GM23338 (cell line): Measurements from ENCODE around the gene PPIF. TPM values are rescaled to one million over a fixed set of nuclear protein-coding genes. Genes with fewer than 3 reads are reported as not detected.
A peak's percentile ranks its signal among the peaks of the same experiment; 100 is the strongest.

ENCODE experiments used
- ATAC-seq: fragments of 200-7000 bp; cut with Tn5 transposase; 3 replicates; pipeline ENCODE4 v1.9.1; 2020
- DNase-seq: peaks from one replicate; pipeline ENCODE4 v3.0.0-alpha.2; 2015; ENCODE audit warnings: low spot score
- H2AFZ ChIP-seq: fragments of 200-600 bp; sonication (generic); 2 replicates; pipeline ENCODE4 v1.8.0; 2016; ENCODE audit warnings: antibody characterized with exemption, mild to moderate bottlenecking, moderate library complexity
- H3F3A ChIP-seq: fragments of 200-600 bp; sonication (generic); replicated peaks from 2 replicates; pipeline ENCODE4 v1.8.0; 2017; ENCODE audit warnings: antibody characterized with exemption, mixed run types, low read depth
- H3K27ac ChIP-seq: fragments of 200-600 bp; sonication (generic); 2 replicates; pipeline ENCODE4 v1.6.1; 2016; ENCODE audit warnings: low read depth
- H3K27me3 ChIP-seq: fragments of 200-600 bp; sonication (generic); 2 replicates; pipeline ENCODE4 v1.8.0; 2016; ENCODE audit warnings: mild to moderate bottlenecking, mixed run types, moderate library complexity; ENCODE audit not compliant: insufficient read depth
- H3K36me3 ChIP-seq: fragments of 200-600 bp; sonication (generic); 2 replicates; pipeline ENCODE4 v1.8.0; 2016; ENCODE audit warnings: mild to moderate bottlenecking; ENCODE audit not compliant: insufficient read depth
- H3K4me1 ChIP-seq: fragments of 200-600 bp; sonication (generic); 2 replicates; pipeline ENCODE4 v1.8.0; 2016; ENCODE audit warnings: mild to moderate bottlenecking, moderate library complexity; ENCODE audit not compliant: insufficient read depth
- H3K4me2 ChIP-seq: fragments of 200-600 bp; sonication (generic); 2 replicates; pipeline ENCODE4 v1.7.1; 2017; ENCODE audit warnings: mixed run types
- H3K4me3 ChIP-seq: fragments of 200-600 bp; sonication (generic); 2 replicates; pipeline ENCODE4 v1.6.1; 2016; ENCODE audit warnings: mixed run types
- H3K79me2 ChIP-seq: fragments of 200-600 bp; sonication (generic); replicated peaks from 2 replicates; pipeline ENCODE4 v1.8.0; 2017; ENCODE audit warnings: mild to moderate bottlenecking; ENCODE audit not compliant: insufficient read depth
- H3K9me2 ChIP-seq: fragments of 200-600 bp; sonication (generic); 2 replicates; pipeline ENCODE4 v1.8.0; 2017; ENCODE audit not compliant: insufficient read depth
- H4K20me1 ChIP-seq: fragments of 200-600 bp; sonication (generic); replicated peaks from 2 replicates; pipeline ENCODE4 v1.8.0; 2017; ENCODE audit warnings: mild to moderate bottlenecking; ENCODE audit not compliant: insufficient read depth
- H3K27ac Mint-ChIP-seq: 2 replicates; pipeline ENCODE4 v1.8.0; 2020; ENCODE audit warnings: inconsistent platforms, mild to moderate bottlenecking, moderate library complexity, mixed read lengths
- H3K27me3 Mint-ChIP-seq: 3 replicates; pipeline ENCODE4 v1.8.0; 2022; ENCODE audit warnings: low read depth, mild to moderate bottlenecking, moderate library complexity, mixed read lengths, inconsistent platforms; ENCODE audit not compliant: insufficient read depth, poor library complexity
- H3K36me3 Mint-ChIP-seq: 3 replicates; pipeline ENCODE4 v1.8.0; 2021; ENCODE audit warnings: low read depth, mild to moderate bottlenecking, inconsistent platforms, moderate library complexity, mixed read lengths
- H3K4me1 Mint-ChIP-seq: 3 replicates; pipeline ENCODE4 v1.8.0; 2020; ENCODE audit warnings: mild to moderate bottlenecking, inconsistent platforms, mixed read lengths
- H3K4me3 Mint-ChIP-seq: 3 replicates; pipeline ENCODE4 v1.8.0; 2021; ENCODE audit warnings: moderate library complexity, mild to moderate bottlenecking, inconsistent platforms, mixed read lengths
- H3K9me3 Mint-ChIP-seq: 3 replicates; pipeline ENCODE4 v1.8.0; 2020; ENCODE audit warnings: moderate library complexity, mild to moderate bottlenecking, inconsistent platforms, mixed read lengths
- CREB1 ChIP-seq: fragments of 250-450 bp; sonication (Bioruptor Pico); IDR thresholded peaks from 2 replicates; pipeline ENCODE4 v1.5.0; 2020; ENCODE audit warnings: low read depth, mild to moderate bottlenecking, moderate library complexity
- ETS1 ChIP-seq: IDR thresholded peaks from 2 replicates; pipeline ENCODE4 v1.6.1; 2016; ENCODE audit warnings: antibody characterized with exemption
- EZH2 ChIP-seq: fragments of 200-600 bp; sonication (generic); IDR thresholded peaks from one replicate; pipeline ENCODE4 v1.8.0; 2017; ENCODE audit warnings: antibody characterized with exemption, mild to moderate bottlenecking, low read depth; ENCODE audit not compliant: unreplicated experiment
- EZH2phosphoT487 ChIP-seq: fragments of 200-600 bp; sonication (generic); IDR thresholded peaks from one replicate; pipeline ENCODE4 v1.8.1; 2018; ENCODE audit warnings: antibody characterized with exemption; ENCODE audit not compliant: unreplicated experiment
- JUNB ChIP-seq: IDR thresholded peaks from one replicate; pipeline ENCODE4 v1.6.1; 2016; ENCODE audit warnings: antibody characterized with exemption; ENCODE audit not compliant: unreplicated experiment
- NANOG ChIP-seq: IDR thresholded peaks from 2 replicates; pipeline ENCODE4 v1.6.1; 2016; ENCODE audit warnings: antibody characterized with exemption, borderline replicate concordance
- POLR2AphosphoS5 ChIP-seq: IDR thresholded peaks from 2 replicates; pipeline ENCODE4 v1.6.1; 2016; ENCODE audit warnings: antibody characterized with exemption, low read depth
- STAT1 ChIP-seq: IDR thresholded peaks from one replicate; pipeline ENCODE4 v1.6.1; 2016; ENCODE audit warnings: antibody characterized with exemption; ENCODE audit not compliant: unreplicated experiment
- ZNF114 ChIP-seq: fragments of 250-450 bp; sonication (Bioruptor Pico); IDR thresholded peaks from 2 replicates; pipeline ENCODE4 v1.5.0; 2020; ENCODE audit warnings: mild to moderate bottlenecking, moderate library complexity
- ZNF331 ChIP-seq: fragments of 250-450 bp; sonication (Bioruptor Pico); IDR thresholded peaks from 2 replicates; pipeline ENCODE4 v1.5.0; 2020; ENCODE audit warnings: low read depth, mild to moderate bottlenecking, moderate library complexity
- polyA plus RNA-seq: library from polyadenylated mRNA; unstranded; fragments of >200 nt; fragmentation: Nextera tagmentation; extraction: Ambion mirVana; gene quantifications from 2 replicates; pipeline ENCODE4 v1.2.1, GENCODE V29; 2016
- total RNA-seq: library from RNA; depleted of rRNA; stranded (reverse); fragments of >200 nt; shearing (Covaris generic); gene quantifications from 2 replicates; pipeline ENCODE4 v1.2.3, GENCODE V29; 2014
- TF ChIP-seq, protein P1 (sequence below), 2 experiments: fragments of 200-600 bp in 1 of 2; sonication (generic) in 1 of 2; conservative IDR thresholded peaks; 2 replicates each; pipeline versions ENCODE4 v1.5.1 to v1.6.1; 2016 to 2017; ENCODE audit warnings: antibody characterized with exemption in 2 of 2, low read depth in 2 of 2, mild to moderate bottlenecking in 2 of 2, moderate library complexity in 1 of 2
- TF ChIP-seq, protein P2 (sequence below): fragments of 250-450 bp; sonication (Bioruptor Pico); IDR thresholded peaks from 2 replicates; pipeline ENCODE4 v1.5.0; 2020; ENCODE audit warnings: mild to moderate bottlenecking, moderate library complexity
- TF ChIP-seq, protein P3 (sequence below): IDR thresholded peaks from one replicate; pipeline ENCODE4 v1.6.1; 2018; ENCODE audit warnings: antibody characterized with exemption; ENCODE audit not compliant: unreplicated experiment

PPIF gene
- total and polyA plus RNA-seq, 2 experiments from 2014 or later: 32.1 to 43.6 TPM

DNA sequence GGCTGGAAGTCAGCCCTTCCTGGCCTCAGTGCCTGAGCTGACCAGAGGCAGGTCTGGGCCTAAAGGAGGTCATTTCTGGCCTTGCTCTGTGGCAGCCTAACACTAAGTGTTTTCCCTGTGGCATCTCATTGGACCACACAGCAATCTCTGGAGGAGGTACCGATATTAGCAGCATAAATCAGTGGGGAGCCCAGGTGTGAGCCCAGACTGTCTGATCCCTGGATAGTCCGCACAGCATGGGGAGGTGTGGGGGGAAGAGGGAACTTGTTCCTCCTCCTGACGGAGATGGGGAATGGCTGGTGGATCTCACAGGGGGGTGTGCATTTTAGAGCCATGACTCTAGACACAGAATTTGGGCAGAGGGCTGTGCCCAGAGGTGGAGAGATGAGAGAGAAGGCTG, 11.0 kb upstream of the PPIF start:
- H3K9me3 Mint-ChIP-seq: peaks cover 7% of the 10 kb centered on the region; the same call in 2 of the 3 replicates
- TF ChIP-seq, protein P1, sequence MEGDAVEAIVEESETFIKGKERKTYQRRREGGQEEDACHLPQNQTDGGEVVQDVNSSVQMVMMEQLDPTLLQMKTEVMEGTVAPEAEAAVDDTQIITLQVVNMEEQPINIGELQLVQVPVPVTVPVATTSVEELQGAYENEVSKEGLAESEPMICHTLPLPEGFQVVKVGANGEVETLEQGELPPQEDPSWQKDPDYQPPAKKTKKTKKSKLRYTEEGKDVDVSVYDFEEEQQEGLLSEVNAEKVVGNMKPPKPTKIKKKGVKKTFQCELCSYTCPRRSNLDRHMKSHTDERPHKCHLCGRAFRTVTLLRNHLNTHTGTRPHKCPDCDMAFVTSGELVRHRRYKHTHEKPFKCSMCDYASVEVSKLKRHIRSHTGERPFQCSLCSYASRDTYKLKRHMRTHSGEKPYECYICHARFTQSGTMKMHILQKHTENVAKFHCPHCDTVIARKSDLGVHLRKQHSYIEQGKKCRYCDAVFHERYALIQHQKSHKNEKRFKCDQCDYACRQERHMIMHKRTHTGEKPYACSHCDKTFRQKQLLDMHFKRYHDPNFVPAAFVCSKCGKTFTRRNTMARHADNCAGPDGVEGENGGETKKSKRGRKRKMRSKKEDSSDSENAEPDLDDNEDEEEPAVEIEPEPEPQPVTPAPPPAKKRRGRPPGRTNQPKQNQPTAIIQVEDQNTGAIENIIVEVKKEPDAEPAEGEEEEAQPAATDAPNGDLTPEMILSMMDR (conservative IDR thresholded peaks at IDR 0.05; ENCODE audit: low read depth in 2 of 2): no peak
- TF ChIP-seq STAT1 (no peak), ZNF331 (no peak), CREB1 (CRISPR knock-in tag) (no peak), NANOG (no peak), EZH2 (no peak), EZH2phosphoT487 (no peak), JUNB (no peak), ZNF114 (CRISPR knock-in tag) (no peak), ETS1 (no peak), POLR2AphosphoS5 (no peak)
- TF ChIP-seq, protein P2, sequence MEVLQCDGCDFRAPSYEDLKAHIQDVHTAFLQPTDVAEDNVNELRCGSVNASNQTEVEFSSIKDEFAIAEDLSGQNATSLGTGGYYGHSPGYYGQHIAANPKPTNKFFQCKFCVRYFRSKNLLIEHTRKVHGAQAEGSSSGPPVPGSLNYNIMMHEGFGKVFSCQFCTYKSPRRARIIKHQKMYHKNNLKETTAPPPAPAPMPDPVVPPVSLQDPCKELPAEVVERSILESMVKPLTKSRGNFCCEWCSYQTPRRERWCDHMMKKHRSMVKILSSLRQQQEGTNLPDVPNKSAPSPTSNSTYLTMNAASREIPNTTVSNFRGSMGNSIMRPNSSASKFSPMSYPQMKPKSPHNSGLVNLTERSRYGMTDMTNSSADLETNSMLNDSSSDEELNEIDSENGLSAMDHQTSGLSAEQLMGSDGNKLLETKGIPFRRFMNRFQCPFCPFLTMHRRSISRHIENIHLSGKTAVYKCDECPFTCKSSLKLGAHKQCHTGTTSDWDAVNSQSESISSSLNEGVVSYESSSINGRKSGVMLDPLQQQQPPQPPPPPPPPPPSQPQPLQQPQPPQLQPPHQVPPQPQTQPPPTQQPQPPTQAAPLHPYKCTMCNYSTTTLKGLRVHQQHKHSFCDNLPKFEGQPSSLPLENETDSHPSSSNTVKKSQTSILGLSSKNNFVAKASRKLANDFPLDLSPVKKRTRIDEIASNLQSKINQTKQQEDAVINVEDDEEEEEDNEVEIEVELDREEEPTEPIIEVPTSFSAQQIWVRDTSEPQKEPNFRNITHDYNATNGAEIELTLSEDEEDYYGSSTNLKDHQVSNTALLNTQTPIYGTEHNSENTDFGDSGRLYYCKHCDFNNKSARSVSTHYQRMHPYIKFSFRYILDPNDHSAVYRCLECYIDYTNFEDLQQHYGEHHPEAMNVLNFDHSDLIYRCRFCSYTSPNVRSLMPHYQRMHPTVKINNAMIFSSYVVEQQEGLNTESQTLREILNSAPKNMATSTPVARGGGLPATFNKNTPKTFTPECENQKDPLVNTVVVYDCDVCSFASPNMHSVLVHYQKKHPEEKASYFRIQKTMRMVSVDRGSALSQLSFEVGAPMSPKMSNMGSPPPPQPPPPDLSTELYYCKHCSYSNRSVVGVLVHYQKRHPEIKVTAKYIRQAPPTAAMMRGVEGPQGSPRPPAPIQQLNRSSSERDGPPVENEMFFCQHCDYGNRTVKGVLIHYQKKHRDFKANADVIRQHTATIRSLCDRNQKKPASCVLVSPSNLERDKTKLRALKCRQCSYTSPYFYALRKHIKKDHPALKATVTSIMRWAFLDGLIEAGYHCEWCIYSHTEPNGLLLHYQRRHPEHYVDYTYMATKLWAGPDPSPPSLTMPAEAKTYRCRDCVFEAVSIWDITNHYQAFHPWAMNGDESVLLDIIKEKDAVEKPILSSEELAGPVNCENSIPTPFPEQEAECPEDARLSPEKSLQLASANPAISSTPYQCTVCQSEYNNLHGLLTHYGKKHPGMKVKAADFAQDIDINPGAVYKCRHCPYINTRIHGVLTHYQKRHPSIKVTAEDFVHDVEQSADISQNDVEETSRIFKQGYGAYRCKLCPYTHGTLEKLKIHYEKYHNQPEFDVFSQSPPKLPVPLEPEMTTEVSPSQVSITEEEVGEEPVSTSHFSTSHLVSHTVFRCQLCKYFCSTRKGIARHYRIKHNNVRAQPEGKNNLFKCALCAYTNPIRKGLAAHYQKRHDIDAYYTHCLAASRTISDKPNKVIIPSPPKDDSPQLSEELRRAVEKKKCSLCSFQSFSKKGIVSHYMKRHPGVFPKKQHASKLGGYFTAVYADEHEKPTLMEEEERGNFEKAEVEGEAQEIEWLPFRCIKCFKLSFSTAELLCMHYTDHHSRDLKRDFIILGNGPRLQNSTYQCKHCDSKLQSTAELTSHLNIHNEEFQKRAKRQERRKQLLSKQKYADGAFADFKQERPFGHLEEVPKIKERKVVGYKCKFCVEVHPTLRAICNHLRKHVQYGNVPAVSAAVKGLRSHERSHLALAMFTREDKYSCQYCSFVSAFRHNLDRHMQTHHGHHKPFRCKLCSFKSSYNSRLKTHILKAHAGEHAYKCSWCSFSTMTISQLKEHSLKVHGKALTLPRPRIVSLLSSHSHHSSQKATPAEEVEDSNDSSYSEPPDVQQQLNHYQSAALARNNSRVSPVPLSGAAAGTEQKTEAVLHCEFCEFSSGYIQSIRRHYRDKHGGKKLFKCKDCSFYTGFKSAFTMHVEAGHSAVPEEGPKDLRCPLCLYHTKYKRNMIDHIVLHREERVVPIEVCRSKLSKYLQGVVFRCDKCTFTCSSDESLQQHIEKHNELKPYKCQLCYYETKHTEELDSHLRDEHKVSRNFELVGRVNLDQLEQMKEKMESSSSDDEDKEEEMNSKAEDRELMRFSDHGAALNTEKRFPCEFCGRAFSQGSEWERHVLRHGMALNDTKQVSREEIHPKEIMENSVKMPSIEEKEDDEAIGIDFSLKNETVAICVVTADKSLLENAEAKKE (CRISPR knock-in tag): no peak
- TF ChIP-seq, protein P3, sequence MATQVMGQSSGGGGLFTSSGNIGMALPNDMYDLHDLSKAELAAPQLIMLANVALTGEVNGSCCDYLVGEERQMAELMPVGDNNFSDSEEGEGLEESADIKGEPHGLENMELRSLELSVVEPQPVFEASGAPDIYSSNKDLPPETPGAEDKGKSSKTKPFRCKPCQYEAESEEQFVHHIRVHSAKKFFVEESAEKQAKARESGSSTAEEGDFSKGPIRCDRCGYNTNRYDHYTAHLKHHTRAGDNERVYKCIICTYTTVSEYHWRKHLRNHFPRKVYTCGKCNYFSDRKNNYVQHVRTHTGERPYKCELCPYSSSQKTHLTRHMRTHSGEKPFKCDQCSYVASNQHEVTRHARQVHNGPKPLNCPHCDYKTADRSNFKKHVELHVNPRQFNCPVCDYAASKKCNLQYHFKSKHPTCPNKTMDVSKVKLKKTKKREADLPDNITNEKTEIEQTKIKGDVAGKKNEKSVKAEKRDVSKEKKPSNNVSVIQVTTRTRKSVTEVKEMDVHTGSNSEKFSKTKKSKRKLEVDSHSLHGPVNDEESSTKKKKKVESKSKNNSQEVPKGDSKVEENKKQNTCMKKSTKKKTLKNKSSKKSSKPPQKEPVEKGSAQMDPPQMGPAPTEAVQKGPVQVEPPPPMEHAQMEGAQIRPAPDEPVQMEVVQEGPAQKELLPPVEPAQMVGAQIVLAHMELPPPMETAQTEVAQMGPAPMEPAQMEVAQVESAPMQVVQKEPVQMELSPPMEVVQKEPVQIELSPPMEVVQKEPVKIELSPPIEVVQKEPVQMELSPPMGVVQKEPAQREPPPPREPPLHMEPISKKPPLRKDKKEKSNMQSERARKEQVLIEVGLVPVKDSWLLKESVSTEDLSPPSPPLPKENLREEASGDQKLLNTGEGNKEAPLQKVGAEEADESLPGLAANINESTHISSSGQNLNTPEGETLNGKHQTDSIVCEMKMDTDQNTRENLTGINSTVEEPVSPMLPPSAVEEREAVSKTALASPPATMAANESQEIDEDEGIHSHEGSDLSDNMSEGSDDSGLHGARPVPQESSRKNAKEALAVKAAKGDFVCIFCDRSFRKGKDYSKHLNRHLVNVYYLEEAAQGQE: no peak
- Histone ChIP-seq H3K79me2 (no peaks in the 10 kb centered on the region), H2AFZ (no peak overlapping the region), H3K9me2 (no peaks in the 10 kb centered on the region), H4K20me1 (no peaks in the 10 kb centered on the region), H3K36me3 (no peaks in the 10 kb centered on the region), H3F3A (no peaks in the 10 kb centered on the region), H3K4me1 (no peaks in the 10 kb centered on the region), H3K27me3 (no peaks in the 10 kb centered on the region), H3K4me2 (no peak overlapping the region), H3K27ac (no peak overlapping the region), H3K4me3 (no peak overlapping the region)
- DNase-seq: no peak
- H3K36me3 Mint-ChIP-seq: no peaks in the 10 kb centered on the region; the same call in 2 of the 3 replicates
- H3K4me3 Mint-ChIP-seq: no peak overlapping the region
- H3K27ac Mint-ChIP-seq: no peak overlapping the region
- H3K4me1 Mint-ChIP-seq: peaks cover 5% of the 10 kb centered on the region; the same call in 2 of the 3 replicates
- H3K27me3 Mint-ChIP-seq: peaks cover 15% of the 10 kb centered on the region
- ATAC-seq: peak; percentile 35
